NCI-H1694 treated with DMSO at 0.1 percent for 48 hours (cell line): ENCODE data around the gene MAPK9.
"Not testable (repeated sequence)": the region's sequence is repeated elsewhere in the genome, so short reads cannot be mapped to it uniquely, and the experiment has no call there.

Experiments
- DNase-seq: peaks from one replicate; lab custom pipeline; 2025; lab: John Stamatoyannopoulos, UW

Gene MAPK9

GRCh38 chr5:180326989-180327565, 35.2 kb upstream of the MAPK9 start:
- DNase-seq = no peak

DNA sequence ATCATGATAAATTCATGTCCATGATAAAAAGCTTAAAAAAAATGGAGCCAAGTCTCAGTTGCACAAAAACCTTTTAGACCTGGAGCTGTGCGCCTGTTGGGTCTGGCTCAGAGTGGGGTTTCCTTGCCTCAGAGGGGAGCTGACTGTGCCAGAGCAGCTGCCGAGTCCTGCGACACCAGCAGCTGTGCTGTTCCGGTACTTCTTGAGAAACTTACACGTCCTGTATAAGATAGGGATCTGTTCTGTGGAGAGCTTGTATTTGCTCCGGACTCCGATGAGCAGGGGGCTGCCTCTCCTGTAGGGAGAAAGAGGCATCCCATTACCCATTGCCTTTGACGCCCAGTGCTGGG, 32.7 kb upstream of the MAPK9 start:
- DNase-seq = no peak

- DNase-seq = no peak
Measured at GRCh38 chr5:180323941-180324600, 32.2 kb upstream of the MAPK9 start.

DNA sequence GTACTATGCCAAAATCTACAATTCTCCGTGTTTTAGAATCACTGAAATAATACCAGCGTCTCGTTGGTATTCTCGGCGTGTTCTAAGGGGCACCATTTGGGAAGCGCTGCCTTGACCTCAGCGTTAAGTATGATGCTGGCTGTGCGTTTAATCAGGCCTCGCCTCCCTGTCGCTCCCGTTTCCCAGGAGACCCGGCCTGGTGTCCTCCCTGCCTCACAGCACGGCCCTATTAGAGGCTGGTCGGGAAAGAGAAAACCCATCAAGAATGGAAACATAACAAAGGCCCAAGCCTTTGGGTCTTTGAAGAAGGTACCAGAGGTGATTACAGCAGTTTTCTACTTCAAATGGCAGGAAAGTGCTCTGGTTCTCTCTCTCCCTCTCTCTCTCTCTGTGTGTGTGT, 31.3 kb upstream of the MAPK9 start:
- no peak for DNase-seq

DNA sequence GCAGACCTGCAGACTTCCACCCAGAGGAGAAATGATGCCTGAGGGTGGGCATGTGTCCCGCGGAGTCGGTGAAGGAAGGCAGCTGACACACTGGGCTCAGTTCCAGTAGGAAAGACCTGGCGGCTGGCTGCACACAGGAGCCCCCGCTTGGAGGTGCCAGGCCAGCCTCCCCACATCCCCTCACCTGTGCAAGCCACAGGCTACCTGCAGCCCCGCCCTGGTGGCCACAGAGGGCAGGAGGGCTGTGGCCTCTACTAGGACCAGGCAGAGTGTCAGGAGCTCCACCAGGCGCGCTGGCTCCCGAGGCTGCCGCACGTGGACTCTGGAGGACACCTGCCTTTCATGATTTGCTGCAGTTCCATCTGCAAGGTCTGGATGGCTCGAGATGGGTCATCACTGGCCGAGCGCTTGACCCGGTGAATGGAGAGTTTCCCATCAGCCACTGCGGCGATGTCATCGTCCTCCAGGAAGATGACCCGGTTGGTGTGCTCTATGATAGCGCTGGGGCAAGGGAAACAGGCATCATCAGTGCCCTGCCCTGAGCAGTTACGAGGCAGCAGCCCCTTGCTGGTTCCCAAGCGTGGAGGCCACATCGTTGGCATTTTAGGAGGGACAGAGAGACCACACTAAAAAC, 26.7 kb upstream of the MAPK9 start:
- DNase-seq = no peak

DNA sequence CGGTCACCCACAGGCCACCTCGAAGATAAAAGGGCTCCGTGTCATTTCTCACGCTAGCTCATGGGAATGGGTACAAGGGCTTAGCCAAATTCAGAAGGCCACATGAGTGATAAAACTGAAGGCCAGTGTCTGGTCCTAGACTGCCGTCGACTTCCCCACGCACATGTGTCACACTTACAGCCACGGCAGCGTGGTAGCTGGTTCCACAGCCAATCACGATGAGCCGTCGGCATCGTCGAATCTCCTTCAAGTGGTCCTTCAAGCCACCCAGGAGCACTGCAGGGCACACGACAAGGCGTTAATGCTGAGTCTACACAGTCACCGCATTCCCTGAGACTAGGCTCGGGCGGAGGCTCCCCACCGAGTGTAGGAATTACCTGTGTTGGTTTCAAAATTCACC, 24.7 kb upstream of the MAPK9 start:
- no peak for DNase-seq

GRCh38 chr5:180315762-180316212, 23.9 kb upstream of the MAPK9 start:
- DNase-seq = peak; percentile 33

DNA sequence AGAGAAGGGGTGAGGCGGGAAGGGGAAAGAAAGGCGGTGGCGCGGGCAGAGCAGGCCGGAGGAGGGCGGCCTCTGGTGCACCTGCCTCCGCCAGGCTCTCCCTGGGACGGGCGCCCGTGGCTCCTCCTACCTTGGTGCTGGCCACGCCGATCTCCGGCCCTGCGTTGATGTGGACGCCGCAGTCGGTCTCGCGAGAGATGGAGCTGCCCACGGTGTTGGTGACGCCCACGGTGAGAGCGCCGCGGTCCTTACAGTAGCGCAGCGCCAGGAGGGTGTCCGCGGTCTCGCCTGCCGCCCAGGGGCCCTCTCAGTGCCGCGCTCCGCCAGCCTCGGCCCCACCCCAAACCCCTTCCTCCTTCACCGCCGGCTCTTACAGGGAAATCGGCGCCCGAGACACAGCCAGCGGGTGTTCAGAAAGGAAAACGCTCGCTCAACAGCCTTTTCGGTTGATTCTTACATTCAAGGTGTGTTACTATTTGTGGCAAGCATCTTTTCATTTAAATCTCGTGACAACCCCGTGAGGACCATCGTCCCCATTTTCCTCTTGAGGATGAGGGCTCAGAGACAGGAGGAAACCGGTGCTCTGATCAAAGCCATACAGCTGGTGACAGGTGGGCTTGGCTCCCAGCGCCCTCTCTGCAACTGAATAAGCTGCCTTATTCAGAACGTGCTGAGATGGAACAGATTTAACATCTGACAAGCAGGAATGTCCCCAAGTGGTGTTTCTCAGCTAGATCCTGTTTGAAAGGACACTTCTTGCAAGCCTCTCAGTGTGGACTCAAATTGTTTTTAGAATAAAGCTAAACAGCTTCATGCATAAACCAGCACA, 22.0 kb upstream of the MAPK9 start:
- DNase-seq = no peak

DNA sequence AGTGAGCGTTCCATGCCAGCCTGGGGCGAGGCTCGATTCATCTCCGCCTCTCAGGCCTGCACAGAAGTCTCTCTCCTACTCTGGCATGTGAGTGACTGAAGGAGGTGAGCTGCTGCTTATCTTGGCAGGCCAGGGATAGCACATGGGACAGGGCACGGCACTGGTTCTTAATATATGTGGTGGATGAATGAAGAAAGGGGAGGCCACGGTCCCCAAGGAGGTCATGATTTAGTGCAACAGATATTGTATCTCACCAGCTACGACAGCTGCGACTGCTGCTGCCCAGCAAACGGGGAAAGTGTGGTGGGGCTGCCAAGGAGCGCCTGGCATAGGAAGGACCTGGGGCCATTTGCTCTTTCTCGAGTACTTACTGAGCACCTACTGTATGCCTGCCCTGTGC, 19.3 kb upstream of the MAPK9 start:
- DNase-seq = no peak

- no peak for DNase-seq
Measured at GRCh38 chr5:180306796-180307195, 14.9 kb upstream of the MAPK9 start.

DNA sequence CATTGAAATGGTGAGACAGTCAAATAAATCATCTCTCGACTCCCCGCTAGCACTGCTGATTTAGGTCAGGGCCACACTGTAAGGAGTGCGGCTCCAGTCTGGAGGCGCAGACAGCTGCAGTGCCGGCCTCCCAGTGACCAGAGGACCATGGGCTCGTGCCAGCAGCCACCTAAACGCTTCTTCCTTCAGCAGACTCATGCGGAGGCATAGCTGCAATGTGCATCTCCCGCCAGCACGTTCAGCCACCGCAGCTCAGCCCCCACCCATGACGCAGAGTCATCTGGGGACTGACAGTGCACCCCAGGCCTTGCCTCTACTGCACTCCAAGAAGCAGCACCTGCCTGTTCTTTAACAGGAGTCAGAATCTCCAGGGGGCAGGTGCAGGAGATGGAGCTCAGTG, 13.6 kb upstream of the MAPK9 start:
- no peak for DNase-seq

DNA sequence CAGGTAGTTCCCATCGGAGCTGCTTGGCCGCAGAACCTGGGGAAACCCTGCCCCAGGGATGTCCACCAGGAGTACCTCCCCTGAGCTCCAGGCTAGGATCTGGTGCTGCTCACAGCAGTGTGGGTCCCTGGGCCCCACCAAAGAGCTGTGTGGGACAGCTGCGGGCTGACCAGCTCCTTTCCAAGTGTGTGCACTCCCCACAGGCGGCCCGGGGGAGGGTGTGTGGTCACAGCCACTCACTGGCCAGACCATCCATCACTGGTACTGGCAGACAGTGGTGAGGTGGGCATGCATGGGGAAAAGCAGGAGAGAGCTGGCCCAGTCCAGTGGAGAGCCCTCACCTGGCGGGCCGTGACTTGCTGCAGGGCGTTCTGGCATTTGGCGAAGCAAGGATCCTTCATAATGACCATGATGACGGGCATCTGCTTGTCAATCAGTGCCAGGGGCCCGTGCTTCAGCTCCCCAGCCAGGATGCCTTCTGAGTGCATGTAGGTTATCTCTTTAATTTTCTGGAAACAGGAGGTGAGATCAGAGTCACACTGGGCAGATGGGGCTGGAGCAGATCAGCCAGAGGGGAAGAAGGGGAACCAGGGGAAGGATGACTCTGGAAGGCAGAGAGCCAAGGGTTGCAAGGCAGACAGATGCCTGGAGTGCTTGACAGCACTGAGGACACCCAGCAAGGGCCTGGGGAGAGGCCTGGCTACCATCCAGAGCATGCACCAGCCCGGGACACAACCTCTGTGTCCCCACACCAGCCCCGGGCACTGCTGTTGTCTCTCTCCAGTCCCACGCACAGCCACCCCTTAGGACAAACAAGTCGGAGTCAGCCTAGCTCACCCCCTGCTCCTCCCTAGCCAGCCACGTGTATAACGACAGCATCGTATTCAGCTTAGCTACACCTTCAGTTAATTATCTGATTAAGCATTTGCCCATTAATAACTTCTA, 12.8 kb upstream of the MAPK9 start:
- no peak for DNase-seq

GRCh38 chr5:180304016-180304292, 12.1 kb upstream of the MAPK9 start:
- DNase-seq = no peak

GRCh38 chr5:180303226-180304015, 11.5 kb upstream of the MAPK9 start:
- no peak for DNase-seq

DNA sequence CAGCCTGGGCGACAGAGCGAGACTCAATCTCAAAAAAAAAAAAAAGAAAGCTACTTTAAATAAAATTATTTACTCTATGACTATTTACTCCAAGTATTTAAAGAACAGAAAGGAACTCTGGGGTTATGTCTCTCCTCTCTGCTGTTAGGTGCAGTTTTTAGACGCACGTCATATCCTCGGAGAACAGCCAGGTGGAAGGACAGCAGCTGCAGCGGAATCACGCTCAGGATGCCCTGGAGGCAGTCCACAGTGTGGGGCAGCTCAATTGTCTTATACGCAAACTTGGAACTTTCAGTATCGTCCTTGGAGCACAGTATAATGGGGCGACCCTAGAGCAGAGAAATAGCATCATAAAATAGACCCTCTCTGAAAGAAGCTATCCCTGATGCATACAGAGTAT, 10.4 kb upstream of the MAPK9 start:
- DNase-seq = no peak

DNA sequence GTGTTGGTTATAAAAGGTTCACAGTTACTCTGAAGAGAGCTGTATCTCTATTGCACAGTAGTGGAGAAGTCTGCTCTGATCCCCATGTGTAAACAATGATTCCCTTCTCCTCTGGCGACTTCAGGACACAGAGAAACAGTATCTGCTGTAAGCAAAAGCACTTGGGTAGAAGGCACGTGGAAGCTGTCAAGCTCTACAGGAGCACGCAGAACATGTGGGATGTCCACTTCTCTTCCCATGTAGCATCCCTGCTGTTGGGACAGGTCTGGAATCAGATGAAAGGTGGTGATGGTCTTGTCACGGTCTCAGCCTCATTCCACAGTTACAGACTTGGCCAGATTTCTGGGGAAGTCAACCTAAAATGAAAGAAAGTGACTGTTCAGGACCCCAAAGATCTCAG, 9.4 kb upstream of the MAPK9 start:
- no peak for DNase-seq

DNA sequence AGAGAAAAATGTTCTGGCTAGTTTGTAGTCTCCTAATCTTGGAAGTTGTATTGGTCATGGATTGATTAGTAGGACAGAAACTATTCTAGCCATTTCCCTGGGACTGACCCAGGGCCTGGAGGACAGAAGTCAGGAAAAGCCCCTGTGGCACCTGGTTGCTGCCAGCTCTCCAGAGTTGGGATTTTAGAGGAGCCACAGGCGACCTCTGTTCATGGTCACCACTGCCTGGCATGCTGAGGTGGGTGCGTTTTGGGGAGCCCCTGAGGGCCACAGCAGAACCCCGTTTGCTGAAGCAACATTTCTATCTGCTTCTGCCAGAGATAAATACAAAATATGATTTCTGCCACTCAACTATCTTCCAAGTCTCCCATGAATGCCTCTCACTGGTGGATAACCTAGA, 7.6 kb upstream of the MAPK9 start:
- no peak for DNase-seq

DNA sequence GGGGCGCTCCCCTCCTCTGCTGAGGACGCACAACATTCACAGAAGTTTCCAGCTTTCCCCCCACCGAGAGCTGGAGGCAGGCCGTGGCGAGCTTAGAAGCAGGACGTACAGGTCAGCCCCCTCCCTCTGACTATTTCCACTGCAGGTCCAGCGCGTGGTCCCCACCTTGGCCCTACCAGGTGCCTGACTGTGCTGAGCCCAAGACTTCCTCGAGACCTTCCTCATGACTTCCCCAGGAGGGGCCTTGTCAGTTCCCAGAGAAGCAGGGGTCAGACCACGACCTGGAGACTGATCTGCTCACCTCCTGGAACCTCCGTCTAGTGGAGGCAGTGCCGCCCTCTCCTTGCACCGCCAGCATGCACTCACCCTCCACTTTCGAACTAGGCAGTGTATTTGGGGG, 7.1 kb upstream of the MAPK9 start:
- DNase-seq = not testable (repeated sequence)

GRCh38 chr5:180297587-180298282, 5.9 kb upstream of the MAPK9 start:
- no peak for DNase-seq

DNA sequence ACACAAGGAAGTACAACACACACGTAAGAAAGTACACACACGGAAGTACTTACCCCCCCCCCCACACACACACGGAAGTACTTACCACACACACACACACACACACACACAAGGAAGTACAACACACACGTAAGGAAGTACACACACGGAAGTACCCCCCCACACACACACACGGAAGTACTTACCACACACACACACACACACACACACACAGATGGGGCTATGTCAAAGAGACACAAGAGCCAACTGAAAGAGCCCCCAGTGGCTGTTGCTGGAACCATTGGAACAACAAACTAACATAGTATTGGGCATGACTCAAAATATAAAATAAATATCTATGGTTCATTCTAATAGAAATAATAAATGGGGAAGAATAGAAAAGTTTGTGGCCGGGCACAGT, 4.9 kb upstream of the MAPK9 start:
- DNase-seq = no peak
